GM21423 (cell line): ENCODE data around the gene ZFAND2A.
"Not testable (repeated sequence)": the region's sequence is repeated elsewhere in the genome, so short reads cannot be mapped to it uniquely, and the experiment has no call there.

Source experiments
- ATAC-seq: cut with Tn5 transposase; IDR thresholded peaks from one replicate; pipeline ENCODE4 v1.9.1; 2021; ENCODE audit warnings: mild to moderate bottlenecking, moderate library complexity; ENCODE audit not compliant: unreplicated experiment

The ZFAND2A gene

DNA sequence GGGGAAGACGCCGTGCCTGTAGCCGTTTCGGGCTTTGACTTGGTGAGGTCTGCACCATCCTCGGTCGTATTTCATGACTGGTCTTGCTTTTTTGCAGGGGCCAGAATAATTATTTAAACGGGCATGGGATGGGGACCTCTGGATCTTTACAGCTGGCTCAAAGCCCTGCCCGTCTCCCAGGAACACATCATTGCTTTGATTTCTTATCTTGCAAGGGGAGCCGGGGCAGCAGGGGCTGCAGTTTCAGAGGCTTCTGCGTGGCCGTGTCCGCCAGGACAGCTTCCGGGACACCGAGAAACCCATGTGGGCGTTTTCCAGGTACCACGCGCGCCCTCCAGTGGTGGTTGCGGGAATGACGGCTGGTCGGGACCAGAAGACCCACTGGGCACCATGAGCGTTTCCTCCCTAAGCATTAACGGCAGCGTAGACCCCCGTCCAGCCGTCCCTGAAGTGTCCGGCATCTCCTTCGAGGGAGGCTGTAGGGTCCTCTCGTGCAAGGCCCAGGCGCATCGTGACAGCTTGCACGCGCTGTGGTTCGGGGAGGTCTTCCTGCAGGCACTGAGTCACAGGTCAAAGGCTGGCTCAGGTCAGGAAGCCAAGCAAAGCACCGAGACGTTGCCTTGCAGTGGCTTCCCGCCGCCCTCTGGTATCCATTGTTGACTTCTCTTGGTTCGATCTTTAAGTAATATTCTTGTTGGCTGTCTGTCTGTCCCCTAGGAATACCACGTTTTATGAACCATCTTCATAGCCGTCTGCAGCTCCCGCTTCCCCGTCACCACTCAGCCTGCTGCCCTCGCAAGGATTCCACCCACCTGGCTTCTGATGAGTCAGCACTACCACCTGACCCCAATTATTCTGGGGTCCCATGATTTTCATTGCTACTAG is 16.2 kb upstream of the ZFAND2A start:
- no peak for ATAC-seq

DNA sequence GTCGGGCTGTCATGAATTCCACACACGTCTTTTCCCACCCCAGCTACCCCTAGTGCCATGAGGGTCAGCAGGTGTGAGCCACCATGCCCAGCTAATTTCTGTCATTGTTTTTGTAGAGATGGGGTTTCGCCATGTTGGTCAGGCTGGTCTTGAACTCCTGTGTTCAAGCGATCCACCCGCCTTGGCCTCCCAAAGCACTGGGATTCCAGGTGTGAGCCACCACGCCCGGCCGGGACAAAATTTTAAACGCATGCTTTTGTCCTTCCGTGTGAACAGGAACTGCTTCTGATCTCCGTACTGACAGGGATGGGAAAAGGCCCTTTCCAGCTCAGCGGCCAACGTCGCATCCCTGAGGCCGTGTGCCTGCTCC is 15.6 kb upstream of the ZFAND2A start:
- ATAC-seq, result no peak

DNA sequence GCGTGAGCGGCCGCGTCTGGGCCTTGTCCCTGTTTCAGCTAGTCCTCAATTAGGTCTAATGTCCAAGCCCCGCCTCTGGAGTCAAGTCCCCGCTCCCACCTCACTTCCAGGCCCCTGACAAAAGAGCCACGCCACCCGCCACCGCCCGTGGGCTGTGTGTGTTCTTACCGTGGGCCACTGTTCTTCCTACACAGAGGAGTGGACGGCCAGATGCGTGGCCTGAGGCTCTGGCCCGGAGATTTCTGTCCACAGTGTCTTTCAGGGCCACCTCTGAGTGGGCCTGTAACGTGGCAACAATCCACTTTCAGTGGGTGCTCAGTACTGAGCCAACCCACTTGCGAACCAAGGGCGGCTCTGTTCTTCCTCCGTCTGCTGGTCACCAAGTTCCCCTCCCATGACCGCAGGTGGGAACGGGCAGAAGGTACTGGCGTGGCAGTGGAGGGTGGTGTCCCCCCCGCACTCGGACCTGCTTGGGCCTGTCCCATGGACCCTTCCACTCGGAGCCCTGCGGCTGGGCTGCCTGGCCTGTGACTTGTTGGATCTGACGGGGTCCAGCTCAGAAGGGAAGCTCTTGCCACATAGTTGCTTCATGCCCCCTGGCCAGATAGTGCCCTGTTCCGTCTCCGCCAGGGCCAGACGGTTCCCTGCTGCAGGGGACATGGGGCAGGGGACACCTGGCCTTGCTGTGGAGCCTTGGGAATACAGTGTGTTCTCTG is 15.0 kb upstream of the ZFAND2A start:
- ATAC-seq, result no peak

DNA sequence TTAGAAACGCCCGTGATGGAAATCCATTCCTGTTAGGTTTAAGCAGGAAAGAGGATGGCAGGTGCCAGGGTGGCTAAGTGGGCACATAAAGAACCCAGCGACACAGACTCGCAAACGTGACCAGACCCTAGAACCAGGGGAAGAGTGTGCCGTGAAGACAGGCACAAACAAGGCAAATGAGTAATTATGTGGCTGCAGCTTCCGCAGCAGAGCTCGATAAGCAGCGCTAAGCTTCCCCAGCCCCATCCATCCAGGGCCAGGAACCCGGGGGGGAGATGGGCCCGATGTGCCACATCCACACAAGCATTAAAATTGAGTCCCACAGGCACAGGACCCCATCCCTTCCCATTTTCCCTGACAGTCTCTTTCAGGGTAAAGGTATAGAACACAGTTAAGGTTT is 14.0 kb upstream of the ZFAND2A start:
- ATAC-seq, result no peak

- ATAC-seq, result no peak
Observed at GRCh38 chr7:1172666-1173523, 12.9 kb upstream of the ZFAND2A start.

DNA sequence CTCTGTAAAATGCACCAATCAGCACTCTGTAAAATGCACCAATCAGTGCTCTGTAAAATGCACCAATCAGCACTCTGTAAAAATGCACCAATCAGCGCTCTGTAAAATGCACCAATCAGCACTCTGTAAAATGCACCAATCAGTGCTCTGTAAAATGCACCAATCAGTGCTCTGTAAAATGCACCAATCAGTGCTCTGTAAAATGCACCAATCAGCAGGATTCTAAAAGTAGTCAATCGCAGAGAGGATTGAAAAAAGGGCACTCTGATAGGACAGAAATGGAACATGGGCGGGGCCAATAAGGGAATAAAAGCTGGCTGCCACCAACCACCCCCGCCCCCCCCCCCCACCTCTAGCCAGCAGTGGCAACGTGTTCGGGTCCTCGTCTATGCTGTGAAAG is 11.5 kb upstream of the ZFAND2A start:
- not testable (repeated sequence) for ATAC-seq

DNA sequence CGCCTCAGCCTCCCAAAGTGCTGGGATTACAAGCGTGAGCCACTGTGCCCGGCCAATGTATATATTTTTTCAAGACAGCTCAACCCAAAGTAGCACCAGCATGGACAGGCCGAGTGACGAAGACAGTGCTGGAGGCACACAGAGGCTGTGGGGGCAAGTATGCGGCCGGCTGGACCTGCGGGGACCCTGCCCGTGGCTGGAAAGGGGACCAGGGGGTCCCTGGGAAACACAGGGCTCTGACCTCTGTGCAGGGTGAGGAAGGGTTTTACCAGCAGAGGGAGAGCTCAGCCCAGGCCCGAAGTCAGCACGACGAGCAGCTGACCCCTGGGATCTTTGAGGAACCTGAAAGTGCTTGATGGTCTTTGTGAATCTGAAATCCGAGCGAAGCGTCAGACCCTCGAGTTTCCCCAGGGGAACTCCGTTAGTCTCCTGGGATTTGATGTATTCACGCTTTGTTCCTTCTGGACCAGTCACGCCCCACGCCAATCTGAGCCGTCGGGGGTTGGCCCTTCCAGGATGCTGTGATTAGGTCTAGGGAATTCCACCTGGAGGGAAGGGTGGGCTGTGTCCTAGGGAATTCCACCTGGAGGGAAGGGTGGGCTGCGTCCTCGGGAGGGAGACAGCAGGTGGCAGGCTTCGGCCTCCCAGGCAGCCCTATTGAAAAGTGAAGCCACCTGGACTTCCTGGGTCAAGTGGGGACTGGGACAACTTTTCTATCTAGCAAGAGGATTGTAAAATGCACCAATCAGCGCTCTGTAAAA is 10.9 kb upstream of the ZFAND2A start:
- ATAC-seq, result no peak

DNA sequence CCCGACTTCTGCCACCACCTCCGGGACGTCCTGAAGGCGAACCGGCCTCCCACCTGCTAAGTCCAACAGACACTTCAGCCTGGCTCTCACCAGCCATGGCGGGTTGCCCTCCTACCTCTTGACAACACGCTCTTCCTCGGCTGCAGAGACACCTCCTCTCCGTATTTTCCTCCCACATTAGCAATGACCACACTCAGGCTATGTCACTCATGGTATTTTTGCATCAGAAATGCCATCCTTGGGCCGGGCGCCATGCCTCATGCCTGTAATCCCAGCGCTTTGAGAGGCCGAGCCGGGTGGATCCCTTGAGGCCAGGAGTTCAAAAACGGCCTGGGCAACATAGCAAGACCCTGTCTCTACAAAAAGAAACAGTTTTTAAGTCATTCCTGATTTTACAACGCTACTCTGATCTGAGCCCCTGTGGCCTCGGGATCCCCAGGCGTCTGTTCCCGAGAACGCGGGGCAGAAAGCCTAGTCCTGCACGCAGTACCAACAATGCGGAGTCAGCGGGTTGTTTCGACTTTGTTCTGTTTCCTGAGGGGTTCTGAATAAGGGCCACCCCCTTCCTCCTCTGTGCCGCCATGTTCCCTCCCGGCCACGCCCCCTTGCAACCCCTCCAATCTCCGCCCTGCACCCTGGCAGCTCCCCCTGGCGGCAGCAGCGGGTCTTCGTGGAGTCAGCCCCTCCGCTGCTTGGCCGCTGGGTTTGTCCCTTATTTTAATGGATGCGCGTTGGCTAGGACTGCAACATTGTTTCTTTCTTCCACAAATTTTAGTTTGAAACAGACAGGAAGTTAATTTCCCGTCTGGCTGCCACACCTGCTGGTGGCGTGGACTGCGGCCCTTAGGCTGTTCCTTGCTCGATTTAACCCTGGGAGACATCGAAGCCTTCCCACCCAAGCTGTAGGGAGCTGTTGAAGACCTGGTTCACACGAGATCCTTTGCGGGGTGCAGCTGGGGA is 9.7 kb upstream of the ZFAND2A start:
- ATAC-seq, result peak; percentile 80

DNA sequence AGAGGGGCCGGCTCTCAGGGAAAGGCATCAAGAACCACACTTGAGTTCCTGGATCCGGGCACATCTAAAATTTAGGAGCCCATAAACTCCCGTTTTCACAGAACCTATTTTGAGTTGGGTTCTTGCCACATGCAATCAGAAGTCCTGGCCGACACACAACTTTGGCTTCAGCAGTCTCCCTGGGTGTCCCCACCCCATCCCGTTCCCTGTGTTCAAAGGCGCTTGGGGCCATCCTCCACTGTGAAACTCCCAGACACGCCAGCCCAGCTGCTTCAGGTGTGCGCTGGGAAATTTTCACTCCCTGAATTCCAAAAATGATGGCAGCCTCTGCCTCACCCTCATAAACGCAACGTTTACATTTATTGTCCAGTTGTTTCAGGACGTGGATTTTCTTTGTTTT is 8.4 kb upstream of the ZFAND2A start:
- ATAC-seq, result no peak

DNA sequence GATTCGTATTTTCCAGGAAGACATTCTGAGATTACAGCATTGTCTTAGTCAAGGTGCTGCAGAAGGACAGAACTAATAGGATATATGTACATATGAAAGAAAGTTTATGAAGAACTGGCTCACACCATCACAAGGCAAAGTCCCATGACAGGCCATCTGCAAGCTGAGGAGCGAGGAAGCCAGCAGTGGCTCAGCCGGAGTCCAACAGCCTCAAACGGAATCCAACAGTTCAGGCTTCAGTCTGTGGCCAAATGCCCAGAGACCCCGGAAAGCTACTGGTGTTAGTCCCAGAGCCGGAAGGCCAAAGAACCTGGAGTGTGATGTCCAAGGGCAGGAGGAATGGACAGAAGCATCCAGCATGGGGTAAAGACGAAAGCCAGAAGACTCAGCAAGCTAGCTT is 4.4 kb upstream of the ZFAND2A start:
- no peak for ATAC-seq

DNA sequence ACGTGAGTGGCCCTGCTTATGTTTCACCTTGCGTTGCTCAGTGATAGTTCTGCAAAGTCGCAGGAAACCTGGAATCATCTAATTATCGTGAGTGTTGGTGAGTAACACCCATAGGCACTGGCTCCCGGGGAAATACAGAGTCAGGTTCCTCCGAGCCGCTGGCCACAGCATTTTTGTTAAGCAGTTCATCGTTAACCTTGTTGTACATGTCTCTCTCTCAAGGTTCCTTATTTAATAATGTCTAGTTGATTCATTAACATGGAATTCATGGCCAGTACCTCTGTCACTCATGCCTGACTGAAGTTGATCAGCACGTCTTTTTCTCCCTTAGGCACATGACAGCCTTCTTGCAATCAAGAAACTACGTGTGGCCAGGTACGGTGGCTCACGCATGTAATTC is 3.1 kb upstream of the ZFAND2A start:
- no peak for ATAC-seq

- no peak for ATAC-seq
Observed at GRCh38 chr7:1160670-1161021, 650 bp upstream of the ZFAND2A start.

DNA sequence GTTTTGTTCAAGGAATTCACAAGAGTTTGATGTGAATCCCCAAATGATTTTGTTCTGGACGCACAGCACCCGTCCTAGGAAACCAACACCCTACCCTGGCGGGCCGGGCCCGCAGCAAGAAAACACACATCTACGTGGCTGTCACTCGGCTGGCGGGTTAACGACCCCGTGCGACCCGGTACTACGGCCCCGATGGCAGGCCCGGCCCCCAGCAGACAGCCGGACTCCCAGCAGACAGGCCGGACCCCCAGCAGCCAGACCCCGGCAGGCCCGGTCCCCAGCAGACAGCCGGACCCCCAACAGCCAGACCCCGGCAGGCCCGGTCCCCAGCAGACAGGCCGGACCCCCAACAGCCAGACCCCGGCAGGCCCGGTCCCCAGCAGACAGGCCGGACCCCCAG is 765 bp downstream of the ZFAND2A start:
- ATAC-seq, result not testable (repeated sequence)

- no peak for ATAC-seq
Observed at GRCh38 chr7:1158203-1159126, 1.5 kb downstream of the ZFAND2A start.

DNA sequence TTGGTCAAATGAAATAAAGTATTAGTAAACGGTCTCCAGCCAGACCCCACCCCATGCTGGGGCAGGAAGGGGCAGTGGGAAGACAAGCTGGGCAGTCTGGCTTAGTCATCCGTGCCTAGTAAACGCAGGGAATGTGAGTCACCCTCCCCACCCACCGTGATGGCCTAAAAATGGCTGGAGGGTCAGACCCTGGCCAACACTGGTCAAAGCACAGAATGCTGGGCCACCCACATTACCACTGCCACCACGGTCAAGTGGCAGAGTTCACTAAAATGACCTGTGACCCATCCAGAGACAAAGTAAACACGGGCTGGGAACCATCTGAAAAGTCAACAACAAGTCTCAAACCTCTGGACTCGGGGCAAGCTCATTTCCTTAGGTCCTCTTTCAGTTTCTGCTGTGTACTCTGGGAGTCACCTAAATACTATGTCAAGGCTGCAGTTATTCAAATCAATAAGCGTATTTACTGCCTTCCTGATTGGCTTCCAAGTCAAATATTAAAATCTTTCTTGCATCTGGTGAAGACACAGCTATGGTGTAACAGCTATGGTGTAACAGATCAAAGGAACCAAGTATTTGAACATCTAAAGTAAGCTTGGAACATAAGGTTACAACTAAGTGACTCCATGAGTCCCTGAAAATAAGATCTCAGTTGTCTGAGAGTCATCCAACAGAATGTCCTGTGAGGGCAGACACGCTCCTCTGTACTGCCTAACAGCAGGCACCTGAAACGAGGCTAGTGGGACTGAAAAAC is 3.0 kb downstream of the ZFAND2A start:
- ATAC-seq, result no peak

- not testable (repeated sequence) for ATAC-seq
Observed at GRCh38 chr7:1155818-1156781, 3.9 kb downstream of the ZFAND2A start.
